ENCODE results near the gene COX6B2. TPM values are rescaled to one million over a fixed set of nuclear protein-coding genes. Genes with fewer than 3 reads are reported as not detected.

Gene COX6B2
- polyA plus RNA-seq, 3 donors, result 0.36 TPM; not detected in 2

GRCh38 chr19:55377356-55378131 lies 23.0 kb upstream of the COX6B2 start:
- H3K4me1 Mint-ChIP-seq, result peaks cover 4% of the 10 kb centered on the region
- H3K4me2 ChIP-seq (replicated peaks; ENCODE audit: extremely low read depth, low read length, poor library complexity, severe bottlenecking), result no peak overlapping the region
- H3K9me3 ChIP-seq (replicated peaks in 1 of 2; ENCODE audit: control insufficient read depth in 1 of 2, insufficient read depth in 1 of 2, low read length in 2 of 2), result no peaks in the 10 kb centered on the region
- no peaks in the 10 kb centered on the region for H4K20me1 ChIP-seq (ENCODE audit: insufficient read depth, low read length)
- H2AFZ ChIP-seq (ENCODE audit: insufficient read depth, low read depth, low read length, poor library complexity, severe bottlenecking), result no peak overlapping the region
- WGBS (ENCODE audit: insufficient coverage), result 57% methylated on average over 42 of the region's 43 CpGs
- H3K9ac ChIP-seq (ENCODE audit: insufficient read depth, low read length, poor library complexity, severe bottlenecking), result no peak overlapping the region
- DNase-seq, result no peak
- H3K27ac Mint-ChIP-seq, result no peak overlapping the region
- no peaks in the 10 kb centered on the region for H3K4me1 ChIP-seq (ENCODE audit: control insufficient read depth in 1 of 2, insufficient read depth in 2 of 2, low read length in 2 of 2)
- no peak overlapping the region for H3K4me3 Mint-ChIP-seq
- no peaks in the 10 kb centered on the region for H3K79me2 ChIP-seq (ENCODE audit: insufficient read depth, low read length)
- H3K27ac ChIP-seq (ENCODE audit: low read depth in 1 of 2, low read length in 2 of 2), result no peak overlapping the region
- H3K36me3 ChIP-seq (replicated peaks in 1 of 2; ENCODE audit: control insufficient read depth in 1 of 2, insufficient read depth in 2 of 2, low read length in 2 of 2), result no peaks in the 10 kb centered on the region
- TF ChIP-seq, protein P1, sequence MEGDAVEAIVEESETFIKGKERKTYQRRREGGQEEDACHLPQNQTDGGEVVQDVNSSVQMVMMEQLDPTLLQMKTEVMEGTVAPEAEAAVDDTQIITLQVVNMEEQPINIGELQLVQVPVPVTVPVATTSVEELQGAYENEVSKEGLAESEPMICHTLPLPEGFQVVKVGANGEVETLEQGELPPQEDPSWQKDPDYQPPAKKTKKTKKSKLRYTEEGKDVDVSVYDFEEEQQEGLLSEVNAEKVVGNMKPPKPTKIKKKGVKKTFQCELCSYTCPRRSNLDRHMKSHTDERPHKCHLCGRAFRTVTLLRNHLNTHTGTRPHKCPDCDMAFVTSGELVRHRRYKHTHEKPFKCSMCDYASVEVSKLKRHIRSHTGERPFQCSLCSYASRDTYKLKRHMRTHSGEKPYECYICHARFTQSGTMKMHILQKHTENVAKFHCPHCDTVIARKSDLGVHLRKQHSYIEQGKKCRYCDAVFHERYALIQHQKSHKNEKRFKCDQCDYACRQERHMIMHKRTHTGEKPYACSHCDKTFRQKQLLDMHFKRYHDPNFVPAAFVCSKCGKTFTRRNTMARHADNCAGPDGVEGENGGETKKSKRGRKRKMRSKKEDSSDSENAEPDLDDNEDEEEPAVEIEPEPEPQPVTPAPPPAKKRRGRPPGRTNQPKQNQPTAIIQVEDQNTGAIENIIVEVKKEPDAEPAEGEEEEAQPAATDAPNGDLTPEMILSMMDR (IDR thresholded peaks at IDR 0.05), result no peak
- peaks cover 0 to 57% of the 10 kb centered on the region in 2 donors for H3K27me3 ChIP-seq (ENCODE audit: control insufficient read depth in 2 of 2, insufficient read depth in 2 of 2, low read length in 2 of 2)
- intact Hi-C loops (cut with micrococcal nuclease), result no loop called here
- peaks cover 46 to 72% (median 54%) of the 10 kb centered on the region in 3 donors for H3K27me3 Mint-ChIP-seq (ENCODE audit: low read depth in 3 of 3)
- H3K4me3 ChIP-seq (replicated peaks in 1 of 3; ENCODE audit: low read depth in 2 of 3, low read length in 3 of 3), result no peak overlapping the region
- peaks cover 0 to 9% (median 0%) of the 10 kb centered on the region in 7 donors for H3K9me3 Mint-ChIP-seq
- peaks cover 0 to 5% of the 10 kb centered on the region in 2 donors for H3K36me3 Mint-ChIP-seq

DNA sequence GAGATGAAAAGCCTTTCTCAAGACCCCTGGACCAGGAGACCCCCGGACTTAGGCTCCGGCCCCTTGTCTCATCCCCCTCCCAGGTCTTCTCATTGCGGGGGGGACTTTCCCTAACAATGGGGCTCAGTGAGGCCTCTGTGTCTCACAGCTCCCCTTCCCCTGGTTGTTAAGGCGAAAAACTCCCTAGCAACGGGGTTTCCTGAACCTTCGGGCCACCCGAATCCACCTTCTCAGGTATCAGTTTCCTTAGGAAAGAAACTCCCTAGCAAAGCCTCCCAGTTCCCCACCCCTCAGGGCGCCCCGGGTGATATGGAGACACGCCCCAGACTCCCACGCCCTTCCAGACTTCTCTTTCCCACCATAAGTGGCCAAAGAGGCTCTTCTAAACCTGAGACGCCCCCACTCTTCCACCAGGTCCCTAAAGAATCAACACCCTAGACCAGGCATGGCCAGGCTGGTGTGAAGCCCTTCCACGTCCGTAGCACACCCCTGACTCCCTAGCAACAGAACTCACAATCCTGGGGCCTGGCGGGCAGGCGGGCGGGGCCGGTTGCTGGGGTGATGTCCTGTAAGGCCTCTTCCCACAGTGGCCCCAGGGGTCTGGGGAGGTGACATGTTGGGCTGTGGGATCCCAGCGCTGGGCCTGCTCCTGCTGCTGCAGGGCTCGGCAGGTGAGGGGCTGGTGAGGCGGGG lies 21.9 kb upstream of the COX6B2 start, which contains the start of gene TMEM190:
Gene TMEM190 (plus strand): TSS at position 586 of the 693 bp plus-strand sequence. CDS start 28 bp downstream, at position 614.
- H3K27ac Mint-ChIP-seq, result peak within 1 kb of the TSS in 1 of 7 donors; percentile 53
- no peaks in the 10 kb centered on the region for H3K4me1 Mint-ChIP-seq
- no peak within 1 kb of the TSS for H2AFZ ChIP-seq (ENCODE audit: insufficient read depth, low read depth, low read length, poor library complexity, severe bottlenecking)
- no peaks in the 10 kb centered on the region for H3K4me1 ChIP-seq (ENCODE audit: control insufficient read depth in 1 of 2, insufficient read depth in 2 of 2, low read length in 2 of 2)
- 70% methylated on average over 12 of the region's 21 CpGs for WGBS (ENCODE audit: insufficient coverage)
- no peak within 1 kb of the TSS for H3K4me3 ChIP-seq (replicated peaks in 1 of 3; ENCODE audit: low read depth in 2 of 3, low read length in 3 of 3)
- H3K79me2 ChIP-seq (ENCODE audit: insufficient read depth, low read length), result no peaks in the 10 kb centered on the region
- H3K9me3 Mint-ChIP-seq, result peaks cover 0 to 15% (median 0%) of the 10 kb centered on the region in 7 donors
- TF ChIP-seq, protein P1 (IDR thresholded peaks at IDR 0.05), result no peak
- intact Hi-C loops (cut with micrococcal nuclease), result no loop called here
- no peak for DNase-seq
- no peaks in the 10 kb centered on the region for H4K20me1 ChIP-seq (ENCODE audit: insufficient read depth, low read length)
- no peak within 1 kb of the TSS for H3K27ac ChIP-seq (ENCODE audit: low read depth in 1 of 2, low read length in 2 of 2)
- peak within 1 kb of the TSS in 1 of 2 donors; percentile 57 for H3K4me3 Mint-ChIP-seq
- H3K9me3 ChIP-seq (replicated peaks in 1 of 2; ENCODE audit: control insufficient read depth in 1 of 2, insufficient read depth in 1 of 2, low read length in 2 of 2), result peaks cover 0 to 5% of the 10 kb centered on the region in 2 donors
- H3K36me3 Mint-ChIP-seq, result no peaks in the 10 kb centered on the region
- H3K4me2 ChIP-seq (replicated peaks; ENCODE audit: extremely low read depth, low read length, poor library complexity, severe bottlenecking), result no peak within 1 kb of the TSS
- H3K36me3 ChIP-seq (replicated peaks in 1 of 2; ENCODE audit: control insufficient read depth in 1 of 2, insufficient read depth in 2 of 2, low read length in 2 of 2), result no peaks in the 10 kb centered on the region
- H3K27me3 Mint-ChIP-seq (ENCODE audit: low read depth in 3 of 3), result peaks cover 56 to 77% (median 58%) of the 10 kb centered on the region in 3 donors
- H3K9ac ChIP-seq (ENCODE audit: insufficient read depth, low read length, poor library complexity, severe bottlenecking), result no peak within 1 kb of the TSS
- H3K27me3 ChIP-seq (ENCODE audit: control insufficient read depth in 2 of 2, insufficient read depth in 2 of 2, low read length in 2 of 2), result peaks cover 5 to 68% of the 10 kb centered on the region in 2 donors
